Ascending aorta (tissue), 2 donors: ENCODE measurements around the gene CRABP2. TPM values are rescaled to one million over a fixed set of nuclear protein-coding genes. Genes with fewer than 3 reads are reported as not detected.

Experiments
- DNase-seq, 2 donors: peaks; one replicate each; pipeline ENCODE4 v3.0.0-alpha.2; 2019; ENCODE audit warnings: low spot score in 2 of 2
- H3K27ac ChIP-seq, 2 donors: fragments of 200-600 bp; sonication (generic); one replicate each; pipeline ENCODE4 v1.5.1; 2016 to 2017; ENCODE audit warnings: mild to moderate bottlenecking in 1 of 2
- H3K27me3 ChIP-seq: fragments of 200-600 bp; sonication (generic); one replicate; pipeline ENCODE4 v1.5.1; 2017
- H3K36me3 ChIP-seq, 2 donors: fragments of 200-600 bp; sonication (generic); one replicate each; pipeline ENCODE4 v1.5.1; 2016
- H3K4me1 ChIP-seq, 2 donors: fragments of 200-600 bp; sonication (generic); one replicate each; pipeline ENCODE4 v1.5.1; 2016 to 2017; ENCODE audit warnings: mild to moderate bottlenecking in 1 of 2
- H3K4me3 ChIP-seq, 2 donors: fragments of 200-600 bp; sonication (generic); one replicate each; pipeline ENCODE4 v1.5.1; 2016 to 2017; ENCODE audit warnings: mild to moderate bottlenecking in 1 of 2
- H3K9me3 ChIP-seq, 2 donors: fragments of 200-600 bp; sonication (generic); one replicate each; pipeline ENCODE4 v1.5.1; 2016
- intact Hi-C: fragments of 100-400 bp; cut with DNase I; formaldehyde crosslinking; loops from one replicate; pipeline ENCODE4 v1.15.1; 2023
- total RNA-seq: library from RNA; depleted of rRNA; stranded (reverse); fragments of >200 nt; gene quantifications from one replicate; pipeline ENCODE4 v1.1.0, GENCODE V29; 2016
- TF ChIP-seq, protein P1 (sequence below), 3 experiments: fragments of 200-600 bp in 2 of 3; fragments of 450-650 bp in 1 of 3; sonication (generic) in 2 of 3; IDR thresholded peaks; one replicate each; pipeline ENCODE4 v1.5.1; 2016 to 2019; ENCODE audit warnings: antibody characterized with exemption in 3 of 3, mild to moderate bottlenecking in 1 of 3, moderate library complexity in 1 of 3

Gene CRABP2
- total RNA-seq, 1 donor from 2014 or later = not detected

DNA sequence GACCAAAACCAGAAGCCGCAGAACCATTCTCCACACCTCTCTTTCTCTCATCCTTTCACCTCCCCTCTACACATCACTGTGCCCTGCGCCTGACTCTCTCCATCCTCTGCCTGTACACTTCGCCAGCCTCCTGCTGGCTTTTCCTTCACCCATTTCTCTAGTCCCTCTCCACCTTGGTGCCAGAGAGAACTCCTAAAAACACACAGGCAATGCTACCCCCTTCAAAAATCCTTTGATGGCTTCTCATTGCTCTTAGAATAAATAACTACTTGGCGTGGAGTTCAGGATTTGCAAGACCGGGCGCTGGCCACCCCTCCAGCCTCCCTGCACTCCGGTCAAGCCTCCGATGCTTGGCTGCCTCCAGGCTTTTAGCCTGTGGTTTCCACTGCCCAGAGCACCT lies 8.6 kb downstream of the CRABP2 start:
- TF ChIP-seq, protein P1, sequence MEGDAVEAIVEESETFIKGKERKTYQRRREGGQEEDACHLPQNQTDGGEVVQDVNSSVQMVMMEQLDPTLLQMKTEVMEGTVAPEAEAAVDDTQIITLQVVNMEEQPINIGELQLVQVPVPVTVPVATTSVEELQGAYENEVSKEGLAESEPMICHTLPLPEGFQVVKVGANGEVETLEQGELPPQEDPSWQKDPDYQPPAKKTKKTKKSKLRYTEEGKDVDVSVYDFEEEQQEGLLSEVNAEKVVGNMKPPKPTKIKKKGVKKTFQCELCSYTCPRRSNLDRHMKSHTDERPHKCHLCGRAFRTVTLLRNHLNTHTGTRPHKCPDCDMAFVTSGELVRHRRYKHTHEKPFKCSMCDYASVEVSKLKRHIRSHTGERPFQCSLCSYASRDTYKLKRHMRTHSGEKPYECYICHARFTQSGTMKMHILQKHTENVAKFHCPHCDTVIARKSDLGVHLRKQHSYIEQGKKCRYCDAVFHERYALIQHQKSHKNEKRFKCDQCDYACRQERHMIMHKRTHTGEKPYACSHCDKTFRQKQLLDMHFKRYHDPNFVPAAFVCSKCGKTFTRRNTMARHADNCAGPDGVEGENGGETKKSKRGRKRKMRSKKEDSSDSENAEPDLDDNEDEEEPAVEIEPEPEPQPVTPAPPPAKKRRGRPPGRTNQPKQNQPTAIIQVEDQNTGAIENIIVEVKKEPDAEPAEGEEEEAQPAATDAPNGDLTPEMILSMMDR (IDR thresholded peaks at IDR 0.05) = no peak
- no peaks in the 10 kb centered on the region for H3K4me1 ChIP-seq
- H3K4me3 ChIP-seq = no peak overlapping the region
- intact Hi-C loops = loop anchor here (10.0 kb wide), 1 partner anchor 198 kb away; the partner anchor contains the start of gene PEAR1
- H3K36me3 ChIP-seq = no peaks in the 10 kb centered on the region
- H3K9me3 ChIP-seq = no peaks in the 10 kb centered on the region
- DNase-seq = no peak
- no peak overlapping the region for H3K27ac ChIP-seq
- no peaks in the 10 kb centered on the region for H3K27me3 ChIP-seq

- intact Hi-C loops = loop anchor here (10.0 kb wide), 1 partner anchor 200 kb away; the partner anchor contains the start of gene PEAR1
- Histone ChIP-seq H3K9me3 (no peaks in the 10 kb centered on the region), H3K4me1 (peaks cover 2 to 4% of the 10 kb centered on the region in 2 donors), H3K36me3 (no peaks in the 10 kb centered on the region), H3K4me3 (no peak overlapping the region), H3K27me3 (peaks cover 8% of the 10 kb centered on the region), H3K27ac (no peak overlapping the region)
- TF ChIP-seq, protein P1 (IDR thresholded peaks at IDR 0.05) = no peak
- no peak for DNase-seq
Measured at GRCh38 chr1:156694690-156694962, 10.8 kb downstream of the CRABP2 start.

DNA sequence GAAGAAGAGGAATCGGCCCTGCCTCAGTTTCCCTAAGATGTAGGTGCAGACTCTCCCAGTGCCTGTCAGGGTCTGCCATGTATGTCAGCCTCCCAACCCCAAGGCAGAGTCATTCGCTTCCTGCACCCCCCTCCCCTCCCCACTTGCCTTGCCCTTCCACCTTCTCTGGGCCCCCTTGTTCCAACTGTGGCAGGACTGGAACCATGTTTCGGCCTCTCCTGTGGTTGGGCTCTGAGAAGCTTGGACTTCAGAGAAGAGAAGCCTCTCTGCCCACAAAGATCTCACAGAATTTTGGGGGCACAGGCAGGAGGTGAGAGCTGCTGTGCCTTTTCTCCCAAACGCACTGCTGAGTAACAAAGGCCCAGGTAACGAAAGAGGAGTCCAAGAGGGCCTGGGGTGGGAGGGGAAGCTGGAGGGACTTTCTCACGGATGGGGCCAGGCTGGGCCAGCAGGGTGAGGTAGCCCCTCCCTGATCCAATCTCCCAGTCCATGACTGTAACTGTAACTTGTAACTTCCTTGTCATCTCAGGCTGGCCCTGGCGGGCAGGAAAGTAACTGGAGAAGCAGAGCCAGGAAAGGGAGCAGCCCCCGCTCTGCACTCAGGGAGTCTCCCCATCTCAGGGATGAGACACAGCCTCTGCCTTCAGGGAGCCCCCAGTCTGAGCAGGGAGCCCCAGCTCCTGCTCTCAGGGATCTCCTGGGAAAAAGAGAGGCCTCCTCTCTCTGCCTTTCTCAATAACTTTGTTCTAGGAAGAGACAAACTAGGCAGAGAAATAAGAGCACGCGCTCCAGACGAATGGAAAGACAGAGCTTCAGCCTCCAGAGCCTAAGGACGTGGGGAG lies 11.3 kb downstream of the CRABP2 start:
- TF ChIP-seq, protein P1 (IDR thresholded peaks at IDR 0.05) = no peak
- intact Hi-C loops = loop anchor here (10.0 kb wide), 1 partner anchor 201 kb away; the partner anchor contains the start of gene PEAR1

GRCh38 chr1:156692925-156693847 lies 12.2 kb downstream of the CRABP2 start:
- Histone ChIP-seq H3K27me3 (peaks cover 8% of the 10 kb centered on the region), H3K4me1 (peaks cover 3 to 8% of the 10 kb centered on the region in 2 donors), H3K4me3 (no peak overlapping the region), H3K9me3 (no peaks in the 10 kb centered on the region), H3K36me3 (no peaks in the 10 kb centered on the region), H3K27ac (no peak overlapping the region)
- intact Hi-C loops = loop anchor here (10.0 kb wide), 1 partner anchor 202 kb away; the partner anchor contains the start of gene PEAR1
- DNase-seq = no peak
- TF ChIP-seq, protein P1 (IDR thresholded peaks at IDR 0.05) = no peak

More for the DNA sequence above, 11.3 kb downstream of the CRABP2 start:
- no peaks in the 10 kb centered on the region for H3K9me3 ChIP-seq
- no peak overlapping the region for H3K27ac ChIP-seq
- peaks cover 3 to 8% of the 10 kb centered on the region in 2 donors for H3K4me1 ChIP-seq
- no peak for DNase-seq
- H3K27me3 ChIP-seq = peaks cover 8% of the 10 kb centered on the region
- no peak overlapping the region for H3K4me3 ChIP-seq
- H3K36me3 ChIP-seq = no peaks in the 10 kb centered on the region

DNA sequence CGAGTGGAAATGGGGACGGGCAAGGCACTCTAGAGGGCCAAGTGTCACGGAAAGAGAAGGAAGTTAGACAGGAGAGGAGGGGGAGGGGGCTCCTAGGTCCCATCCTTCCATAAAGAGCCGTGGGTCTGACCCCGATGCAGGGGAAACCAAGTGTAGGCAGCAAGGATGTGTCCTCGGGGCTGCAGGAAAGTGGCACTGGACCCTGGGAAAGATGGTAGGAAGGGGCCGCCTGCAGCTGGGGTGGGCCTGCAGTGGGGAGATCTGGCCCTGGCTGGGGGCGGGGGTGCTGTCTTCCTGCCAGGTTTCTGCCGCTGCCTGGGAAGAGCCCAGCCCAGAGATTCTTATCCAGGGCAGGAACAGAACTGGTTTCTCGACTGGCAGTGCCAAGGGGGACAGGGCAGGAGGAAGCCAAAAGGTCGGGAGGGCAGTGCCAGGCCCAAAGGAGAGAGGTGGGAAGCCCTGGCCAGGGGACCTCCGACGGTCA lies 12.9 kb downstream of the CRABP2 start:
- Histone ChIP-seq H3K4me3 (no peak overlapping the region), H3K36me3 (no peaks in the 10 kb centered on the region), H3K4me1 (peaks cover 3 to 8% of the 10 kb centered on the region in 2 donors), H3K27ac (no peak overlapping the region), H3K9me3 (no peaks in the 10 kb centered on the region), H3K27me3 (peaks cover 8% of the 10 kb centered on the region)
- DNase-seq = no peak
- intact Hi-C loops = loop anchor here (10.0 kb wide), 1 partner anchor 202 kb away; the partner anchor contains the start of gene PEAR1
- TF ChIP-seq, protein P1 (IDR thresholded peaks at IDR 0.05) = no peak
